Activated CD4-positive, alpha-beta T cell treated with anti-CD3 and anti-CD28 coated beads, Interleukin-2, amount 10 ng/mL, durations not matched to agents 24 days and 14 days (primary cell): Measurements from ENCODE around the gene CCDC149. TPM values are rescaled to one million over a fixed set of nuclear protein-coding genes. Genes with fewer than 3 reads are reported as not detected.

Source experiments
- DNase-seq: peaks from one replicate; pipeline ENCODE4 v3.0.0; 2022
- H3K27ac Mint-ChIP-seq: one replicate; pipeline ENCODE4 v1.8.0; 2022; ENCODE audit warnings: mild to moderate bottlenecking, mixed read lengths
- H3K27me3 Mint-ChIP-seq: one replicate; pipeline ENCODE4 v1.8.0; 2022; ENCODE audit warnings: mixed read lengths
- H3K36me3 Mint-ChIP-seq: one replicate; pipeline ENCODE4 v1.8.0; 2022; ENCODE audit warnings: low read depth, mild to moderate bottlenecking, mixed read lengths
- H3K4me1 Mint-ChIP-seq: one replicate; pipeline ENCODE4 v1.8.0; 2021; ENCODE audit warnings: mixed read lengths
- H3K4me3 Mint-ChIP-seq: one replicate; pipeline ENCODE4 v1.8.0; 2022; ENCODE audit warnings: mild to moderate bottlenecking, moderate library complexity, mixed read lengths
- H3K9me3 Mint-ChIP-seq: one replicate; pipeline ENCODE4 v1.8.0; 2021; ENCODE audit warnings: mixed read lengths
- intact Hi-C: fragments of 100-400 bp; cut with micrococcal nuclease; formaldehyde crosslinking; loops from one replicate; pipeline ENCODE4 v1.15.1; 2023
- total RNA-seq: library from RNA; stranded (reverse); gene quantifications from 2 replicates; pipeline ENCODE4 v1.2.3, GENCODE V29; 2022

CCDC149 gene
- total RNA-seq, 1 donor from 2014 or later, result not detected

DNA sequence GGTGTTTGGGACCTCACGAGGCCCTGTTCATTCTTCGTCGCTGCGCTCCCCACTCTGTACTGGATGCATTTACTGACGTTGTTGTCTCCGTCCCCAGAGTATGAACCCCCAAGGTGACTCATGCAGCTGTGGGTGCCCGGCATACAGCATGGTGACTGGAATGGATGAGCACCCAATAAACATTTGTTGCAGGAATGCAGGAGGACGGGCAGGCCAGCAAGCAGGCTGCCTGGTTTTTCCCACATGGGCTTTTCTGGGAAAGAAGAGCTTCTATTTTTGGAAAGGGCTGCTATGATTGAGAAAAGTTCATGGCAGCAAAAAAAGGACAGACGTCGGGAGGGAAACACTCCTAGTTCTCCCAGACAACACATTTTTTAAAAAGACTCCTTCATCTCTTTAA lies 118.4 kb downstream of the CCDC149 start:
- Mint-ChIP-seq H3K9me3 (no peaks in the 10 kb centered on the region), H3K4me1 (no peaks in the 10 kb centered on the region), H3K27ac (no peak overlapping the region), H3K36me3 (no peaks in the 10 kb centered on the region), H3K27me3 (peaks cover 12% of the 10 kb centered on the region), H3K4me3 (no peak overlapping the region)
- no peak for DNase-seq
- intact Hi-C loops, result no loop called here

DNA sequence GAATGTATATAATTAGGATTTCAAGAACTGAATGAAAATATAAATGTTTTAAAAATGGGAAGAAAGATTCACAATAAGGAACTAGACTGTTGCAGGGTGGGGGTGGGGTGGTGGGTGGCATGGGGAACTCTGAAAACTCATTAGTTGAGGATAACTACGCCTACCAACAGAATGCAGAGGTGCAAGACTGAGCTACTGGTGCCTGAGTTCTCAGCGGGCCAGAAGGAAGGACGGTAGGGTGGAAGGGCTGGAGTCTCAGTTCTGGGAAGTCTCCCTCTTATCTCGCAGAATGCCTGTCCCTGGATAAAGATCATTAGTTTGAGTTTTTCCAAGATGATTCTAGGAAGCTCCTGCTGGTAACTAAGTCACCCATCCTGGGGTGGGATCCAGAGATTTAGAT lies 118.8 kb downstream of the CCDC149 start:
- H3K4me1 Mint-ChIP-seq, result no peaks in the 10 kb centered on the region
- H3K27ac Mint-ChIP-seq, result no peak overlapping the region
- H3K36me3 Mint-ChIP-seq, result no peaks in the 10 kb centered on the region
- no peak for DNase-seq
- intact Hi-C loops, result no loop called here
- H3K27me3 Mint-ChIP-seq, result peaks cover 11% of the 10 kb centered on the region
- H3K4me3 Mint-ChIP-seq, result no peak overlapping the region
- no peaks in the 10 kb centered on the region for H3K9me3 Mint-ChIP-seq

DNA sequence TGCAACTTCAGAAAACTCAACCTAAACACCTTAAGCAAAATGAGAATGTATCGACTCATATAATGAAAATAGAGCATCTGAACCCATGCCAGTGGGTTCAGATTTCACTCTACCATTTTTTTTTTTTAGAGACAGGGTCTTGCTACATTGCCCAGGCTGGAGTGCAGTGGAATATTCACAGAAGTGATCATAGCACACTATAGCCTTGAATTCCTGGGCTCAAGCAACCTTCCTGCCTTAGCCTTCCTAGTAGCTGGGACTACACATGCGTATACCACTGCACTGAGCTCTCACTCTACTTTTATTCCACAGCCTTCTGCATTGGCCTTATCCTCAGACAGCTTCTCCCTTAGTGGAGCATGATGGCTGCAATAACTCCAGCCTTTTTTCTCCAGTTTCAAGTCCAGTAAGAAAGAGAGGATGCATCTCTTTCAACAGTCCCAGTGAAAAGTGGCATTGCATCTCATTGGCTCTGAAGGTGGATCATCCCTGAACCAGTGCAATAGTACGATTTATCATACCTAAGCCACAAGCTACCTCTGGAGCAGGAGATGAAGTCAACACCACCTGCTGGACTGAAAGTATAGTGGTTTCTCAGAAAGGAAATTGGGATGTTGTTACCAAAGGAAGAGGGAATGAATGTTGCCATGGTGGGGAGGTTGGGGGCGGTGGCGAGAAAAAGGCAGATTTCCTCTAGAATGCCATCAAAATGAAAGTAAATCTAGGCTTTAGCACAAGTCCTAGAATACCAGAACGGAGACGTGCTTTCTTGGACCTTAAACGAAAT lies 119.4 kb downstream of the CCDC149 start:
- H3K27me3 Mint-ChIP-seq, result peaks cover 5% of the 10 kb centered on the region
- intact Hi-C loops, result no loop called here
- peaks cover 4% of the 10 kb centered on the region for H3K9me3 Mint-ChIP-seq
- H3K4me3 Mint-ChIP-seq, result no peak overlapping the region
- DNase-seq, result no peak
- H3K4me1 Mint-ChIP-seq, result no peaks in the 10 kb centered on the region
- H3K36me3 Mint-ChIP-seq, result no peaks in the 10 kb centered on the region
- H3K27ac Mint-ChIP-seq, result no peak overlapping the region

DNA sequence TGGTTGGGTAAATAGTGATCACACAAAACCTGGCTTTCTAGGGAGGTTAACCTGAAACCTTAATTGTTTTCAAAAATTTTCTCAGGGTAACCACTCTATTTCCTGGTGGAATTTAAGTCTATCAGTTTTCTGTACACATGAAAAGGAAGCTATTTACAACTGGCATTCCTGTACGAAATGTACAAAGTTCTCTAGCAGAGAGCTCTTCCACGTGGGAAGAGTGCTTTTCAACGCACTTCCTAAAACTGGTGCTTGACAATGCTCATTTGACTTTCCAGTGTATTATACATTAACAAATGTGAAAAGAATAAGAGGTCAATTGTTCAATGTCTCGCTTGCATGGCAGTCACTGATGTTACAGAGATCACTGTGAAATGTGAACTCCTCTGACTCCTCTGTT lies 120.3 kb downstream of the CCDC149 start:
- Mint-ChIP-seq H3K36me3 (no peaks in the 10 kb centered on the region), H3K27me3 (no peaks in the 10 kb centered on the region), H3K4me1 (no peaks in the 10 kb centered on the region), H3K4me3 (no peak overlapping the region), H3K27ac (no peak overlapping the region), H3K9me3 (peaks cover 7% of the 10 kb centered on the region)
- intact Hi-C loops, result no loop called here
- no peak for DNase-seq

DNA sequence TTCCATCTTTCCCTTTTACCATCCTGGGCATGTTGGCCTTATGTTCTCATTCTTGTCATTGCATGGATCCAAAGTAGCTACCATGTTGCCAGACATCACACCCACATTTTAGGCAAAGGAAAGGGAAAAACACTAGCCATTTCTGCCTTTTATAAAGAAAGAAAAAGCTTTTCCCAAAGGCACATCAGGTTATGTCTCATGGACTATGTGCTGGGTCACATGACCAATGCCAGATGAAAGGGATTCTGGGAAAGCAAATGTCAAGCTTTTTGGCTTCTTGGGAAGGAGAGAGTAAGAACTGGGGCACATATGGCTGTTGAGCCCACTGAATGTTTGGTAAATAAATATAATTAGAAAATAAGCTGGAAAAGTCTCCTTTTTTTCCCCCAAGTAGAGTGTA lies 121.8 kb downstream of the CCDC149 start:
- intact Hi-C loops, result no loop called here
- no peak overlapping the region for H3K4me3 Mint-ChIP-seq
- H3K27ac Mint-ChIP-seq, result no peak overlapping the region
- H3K27me3 Mint-ChIP-seq, result no peaks in the 10 kb centered on the region
- no peaks in the 10 kb centered on the region for H3K4me1 Mint-ChIP-seq
- H3K9me3 Mint-ChIP-seq, result peaks cover 10% of the 10 kb centered on the region
- no peaks in the 10 kb centered on the region for H3K36me3 Mint-ChIP-seq
- DNase-seq, result no peak

DNA sequence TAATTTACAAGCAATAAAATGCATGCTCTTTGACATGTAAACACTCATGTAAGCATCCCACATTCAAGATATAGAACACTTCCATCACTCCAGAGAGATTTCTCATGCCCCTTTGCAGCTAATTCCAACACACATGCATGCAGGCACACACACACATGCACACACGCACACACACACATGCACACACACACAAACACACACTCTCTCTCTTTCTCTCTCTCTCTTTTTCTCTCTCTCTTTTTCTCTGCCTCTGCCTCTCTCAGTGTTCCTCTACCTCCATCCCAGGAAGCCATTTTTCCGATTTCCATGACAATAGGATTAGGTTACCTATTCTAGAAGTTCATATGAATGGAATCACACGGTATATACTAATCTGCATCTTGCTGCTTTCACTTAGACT lies 129.3 kb downstream of the CCDC149 start:
- intact Hi-C loops, result no loop called here
- DNase-seq, result no peak
- peaks cover 8% of the 10 kb centered on the region for H3K9me3 Mint-ChIP-seq
- H3K4me1 Mint-ChIP-seq, result no peaks in the 10 kb centered on the region
- H3K36me3 Mint-ChIP-seq, result no peaks in the 10 kb centered on the region
- no peaks in the 10 kb centered on the region for H3K27me3 Mint-ChIP-seq
- no peak overlapping the region for H3K4me3 Mint-ChIP-seq
- H3K27ac Mint-ChIP-seq, result no peak overlapping the region

DNA sequence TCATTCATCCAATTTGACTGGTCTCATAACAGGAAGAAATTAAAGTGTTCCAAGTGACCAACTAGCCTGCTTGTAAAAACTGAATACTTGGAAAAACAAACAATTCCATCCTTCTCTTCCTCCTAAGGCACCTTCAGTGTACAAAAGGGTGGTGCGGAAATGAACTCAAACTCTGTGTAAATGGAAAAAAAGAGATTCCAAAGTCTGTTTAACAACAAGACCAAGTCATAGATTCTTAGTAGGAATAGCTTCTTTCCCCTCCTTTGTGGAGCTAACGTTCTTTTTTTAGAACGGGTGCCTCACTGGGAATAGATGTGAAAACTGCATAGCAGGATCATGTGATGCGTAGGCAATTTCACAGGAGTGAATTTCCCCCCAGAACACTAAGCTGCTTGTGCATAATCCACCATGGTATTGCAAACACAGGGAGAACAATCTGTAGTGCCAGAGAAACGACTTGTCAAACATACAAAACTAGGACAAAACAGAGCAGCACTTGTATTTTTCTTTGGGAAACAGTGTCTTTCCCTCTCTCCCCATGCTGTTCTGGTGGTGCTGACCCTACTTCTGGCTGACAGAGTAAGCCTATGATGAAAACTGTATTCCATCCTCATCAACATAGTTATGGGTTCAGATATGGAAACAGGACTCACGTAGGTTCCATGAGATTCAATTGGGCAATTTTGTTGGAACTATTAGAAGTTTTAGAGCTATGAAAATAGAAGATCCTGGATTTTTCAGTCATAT lies 130.7 kb downstream of the CCDC149 start:
- Mint-ChIP-seq H3K9me3 (peaks cover 3% of the 10 kb centered on the region), H3K36me3 (no peaks in the 10 kb centered on the region), H3K27me3 (no peaks in the 10 kb centered on the region), H3K27ac (no peak overlapping the region), H3K4me3 (no peak overlapping the region), H3K4me1 (no peaks in the 10 kb centered on the region)
- intact Hi-C loops, result no loop called here
- no peak for DNase-seq

DNA sequence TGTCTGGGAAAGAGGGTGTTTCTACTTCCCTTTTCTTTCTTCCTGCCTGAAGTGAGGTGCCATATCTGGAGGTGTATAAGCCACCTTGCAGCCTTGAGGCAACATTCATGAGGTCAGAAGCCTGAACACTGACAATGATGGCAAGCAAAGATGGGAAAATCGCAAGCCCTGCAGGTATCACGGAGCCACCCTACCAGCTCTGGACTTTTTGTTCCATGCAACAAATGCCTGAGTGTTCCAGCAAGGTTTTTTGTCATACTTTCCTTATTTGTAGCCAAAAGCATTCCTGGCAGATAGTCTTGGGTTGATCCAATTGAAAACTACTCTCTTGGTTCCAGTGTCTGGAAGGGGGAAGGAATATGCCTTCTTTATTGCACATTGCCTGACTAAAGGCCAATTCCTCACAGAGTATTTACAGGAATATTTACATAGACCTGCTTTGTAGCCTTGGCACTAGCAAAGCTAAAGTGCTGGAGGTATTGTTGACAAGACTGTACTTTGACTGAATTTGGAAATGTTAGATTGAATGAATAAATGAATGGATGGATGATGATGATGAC lies 131.8 kb downstream of the CCDC149 start:
- intact Hi-C loops, result no loop called here
- no peaks in the 10 kb centered on the region for H3K27me3 Mint-ChIP-seq
- no peaks in the 10 kb centered on the region for H3K36me3 Mint-ChIP-seq
- H3K9me3 Mint-ChIP-seq, result no peaks in the 10 kb centered on the region
- no peaks in the 10 kb centered on the region for H3K4me1 Mint-ChIP-seq
- no peak overlapping the region for H3K4me3 Mint-ChIP-seq
- H3K27ac Mint-ChIP-seq, result no peak overlapping the region
- no peak for DNase-seq

DNA sequence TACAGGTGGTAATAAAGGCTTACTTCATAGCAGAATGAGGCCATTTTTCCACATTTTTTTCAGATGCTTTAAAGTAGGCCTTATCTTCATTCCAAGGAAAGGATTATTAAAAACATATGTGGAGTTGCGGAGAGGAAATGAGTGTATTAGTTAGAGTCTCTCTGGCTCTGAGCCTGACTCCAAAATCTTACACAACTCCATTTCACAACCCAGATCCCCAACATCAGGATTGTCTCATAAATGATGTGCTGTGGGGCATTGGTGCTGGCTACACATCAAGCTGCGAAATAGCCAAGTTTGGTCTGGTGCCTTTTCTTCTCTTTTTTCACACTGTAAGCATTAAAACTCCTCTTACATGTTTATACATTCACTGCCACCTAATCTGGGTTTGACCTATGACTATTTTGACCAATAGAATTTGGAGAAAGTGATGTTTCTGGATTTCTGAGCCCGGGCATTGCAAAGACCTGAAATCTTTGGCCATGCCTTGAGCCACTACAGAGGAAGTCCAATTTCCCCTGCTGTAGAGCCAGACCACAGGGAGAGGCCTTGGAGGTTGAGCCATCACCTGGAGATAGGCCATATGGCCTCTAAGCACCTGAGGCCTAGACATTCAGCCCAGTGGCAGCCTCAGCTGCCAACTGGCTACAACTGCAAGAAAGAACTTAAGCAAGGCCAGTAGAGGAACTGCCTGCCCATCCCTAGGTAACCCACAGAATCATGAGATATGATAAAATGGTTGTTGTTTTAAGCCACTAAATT lies 134.2 kb downstream of the CCDC149 start:
- Mint-ChIP-seq H3K36me3 (no peaks in the 10 kb centered on the region), H3K4me1 (no peaks in the 10 kb centered on the region), H3K4me3 (no peak overlapping the region), H3K27ac (no peak overlapping the region), H3K27me3 (no peaks in the 10 kb centered on the region), H3K9me3 (no peaks in the 10 kb centered on the region)
- intact Hi-C loops, result no loop called here
- no peak for DNase-seq

DNA sequence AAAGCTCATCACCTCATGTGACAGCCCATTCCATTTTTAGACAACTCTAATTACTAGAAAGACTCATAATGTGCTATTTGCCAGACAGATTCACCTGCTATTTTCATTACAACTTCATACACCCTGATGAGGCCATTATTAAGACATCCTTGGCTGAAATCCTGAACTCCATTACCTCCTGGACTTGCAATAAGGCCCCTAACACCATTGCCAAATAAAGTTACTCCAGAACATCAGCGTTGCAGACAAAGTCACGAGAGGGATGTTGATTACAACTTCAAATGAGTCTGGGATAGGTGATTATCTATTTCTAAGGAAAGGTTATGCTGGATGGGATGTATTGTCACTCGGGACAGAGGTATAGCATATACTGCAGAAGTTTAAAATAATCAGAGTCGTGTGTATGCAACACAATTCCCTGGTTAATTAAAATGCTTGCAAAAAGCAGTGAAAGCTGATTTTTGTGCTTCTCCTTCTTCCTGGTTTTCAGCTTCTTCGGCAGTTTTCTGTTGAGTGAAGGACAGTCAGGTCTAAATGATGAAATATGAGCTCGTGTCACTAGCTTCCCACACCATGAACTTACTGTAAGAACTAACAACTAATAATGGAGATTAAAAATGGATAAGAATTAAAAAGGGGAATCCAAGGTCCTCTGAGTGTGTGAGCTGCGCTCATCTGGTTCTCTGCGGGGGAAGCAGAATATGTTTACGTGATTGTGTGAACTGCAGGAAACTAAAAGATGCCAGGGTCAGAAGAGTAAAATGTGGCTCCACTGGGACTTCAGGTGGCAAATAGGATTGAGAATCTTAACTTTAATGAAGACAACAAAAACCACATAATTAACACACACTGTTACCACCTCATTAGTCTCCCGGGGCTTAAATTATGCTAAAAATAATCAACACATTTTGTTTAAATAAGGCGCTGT lies 135.0 kb downstream of the CCDC149 start:
- no peaks in the 10 kb centered on the region for H3K9me3 Mint-ChIP-seq
- no peak for DNase-seq
- no peak overlapping the region for H3K27ac Mint-ChIP-seq
- H3K4me1 Mint-ChIP-seq, result no peaks in the 10 kb centered on the region
- intact Hi-C loops, result no loop called here
- H3K27me3 Mint-ChIP-seq, result no peaks in the 10 kb centered on the region
- H3K4me3 Mint-ChIP-seq, result no peak overlapping the region
- H3K36me3 Mint-ChIP-seq, result no peaks in the 10 kb centered on the region

DNA sequence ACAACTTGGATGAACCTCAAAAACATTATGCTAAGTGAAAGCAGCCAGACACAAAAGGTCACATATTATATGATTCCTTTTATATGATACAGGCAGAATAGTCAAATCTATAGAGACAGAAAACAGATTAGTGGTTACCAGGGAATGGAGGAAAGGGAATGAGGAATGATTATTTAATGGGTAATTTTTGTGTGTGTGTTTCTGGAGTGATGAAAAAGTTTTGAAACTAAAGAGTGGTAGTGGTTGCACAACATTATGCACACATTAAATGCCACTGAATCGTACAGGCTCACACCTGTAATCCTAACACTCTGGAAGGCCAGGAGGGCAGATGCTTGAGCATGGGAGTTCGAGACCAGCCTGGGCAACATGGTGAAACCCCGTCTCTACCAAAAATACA lies 137.1 kb downstream of the CCDC149 start:
- Mint-ChIP-seq H3K27ac (no peak overlapping the region), H3K36me3 (no peaks in the 10 kb centered on the region), H3K9me3 (no peaks in the 10 kb centered on the region), H3K27me3 (no peaks in the 10 kb centered on the region), H3K4me1 (no peaks in the 10 kb centered on the region), H3K4me3 (no peak overlapping the region)
- intact Hi-C loops, result no loop called here
- DNase-seq, result no peak

DNA sequence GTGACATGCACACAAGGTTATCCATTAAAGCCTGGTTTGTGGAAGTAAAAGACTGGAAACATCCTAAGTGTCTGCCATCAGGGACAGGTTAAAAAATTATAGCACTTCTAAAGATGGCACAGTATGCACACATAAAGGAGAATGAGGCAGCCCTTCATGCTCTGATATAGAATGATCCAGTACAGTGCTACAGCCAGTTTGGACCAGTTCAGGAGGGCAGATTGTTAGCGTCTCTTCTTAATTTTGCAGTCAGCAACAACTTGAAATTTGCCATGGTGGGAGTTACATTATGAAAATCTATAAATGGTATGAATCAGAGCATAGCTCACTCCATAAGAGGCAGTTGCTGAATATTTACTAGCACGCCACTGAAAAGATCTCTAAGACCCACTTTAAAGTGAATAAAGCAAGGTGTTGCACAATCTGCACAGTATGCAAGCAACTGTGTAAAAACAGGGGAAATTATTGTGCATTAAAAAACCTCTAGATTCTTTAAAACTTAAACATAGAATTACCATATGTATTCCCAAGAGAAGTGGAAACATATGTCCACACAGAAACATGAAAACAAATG lies 137.7 kb downstream of the CCDC149 start:
- no peak overlapping the region for H3K4me3 Mint-ChIP-seq
- no peaks in the 10 kb centered on the region for H3K27me3 Mint-ChIP-seq
- no peaks in the 10 kb centered on the region for H3K9me3 Mint-ChIP-seq
- no peaks in the 10 kb centered on the region for H3K36me3 Mint-ChIP-seq
- intact Hi-C loops, result no loop called here
- DNase-seq, result no peak
- H3K4me1 Mint-ChIP-seq, result peaks cover 4% of the 10 kb centered on the region
- H3K27ac Mint-ChIP-seq, result no peak overlapping the region

DNA sequence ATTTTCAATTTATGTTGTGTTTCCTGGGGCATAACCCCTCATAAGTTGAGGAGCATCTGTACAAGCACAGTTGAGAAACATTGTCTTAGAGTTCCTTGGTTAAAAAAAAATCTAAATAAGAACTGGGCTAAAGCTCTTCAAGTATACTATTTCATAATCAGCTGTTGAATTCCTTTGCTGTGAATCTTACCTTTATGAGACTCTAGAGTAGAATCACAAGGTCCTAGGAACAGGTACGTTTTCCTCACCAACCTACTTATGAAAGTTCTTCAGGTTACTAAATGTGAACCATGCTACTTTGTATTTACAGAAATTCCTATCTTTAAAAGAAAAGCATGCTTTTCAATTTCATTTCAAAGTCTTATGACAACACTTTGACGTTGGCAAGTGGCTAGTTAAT lies 138.4 kb downstream of the CCDC149 start:
- no peak for DNase-seq
- no peak overlapping the region for H3K4me3 Mint-ChIP-seq
- no peaks in the 10 kb centered on the region for H3K36me3 Mint-ChIP-seq
- H3K27me3 Mint-ChIP-seq, result no peaks in the 10 kb centered on the region
- intact Hi-C loops, result no loop called here
- H3K4me1 Mint-ChIP-seq, result peaks cover 6% of the 10 kb centered on the region
- H3K9me3 Mint-ChIP-seq, result no peaks in the 10 kb centered on the region
- no peak overlapping the region for H3K27ac Mint-ChIP-seq
